Measurements from ENCODE around the gene REEP3.
"Not testable (repeated sequence)": the region's sequence is repeated elsewhere in the genome, so short reads cannot be mapped to it uniquely, and the experiment has no call there.

The REEP3 gene

DNA sequence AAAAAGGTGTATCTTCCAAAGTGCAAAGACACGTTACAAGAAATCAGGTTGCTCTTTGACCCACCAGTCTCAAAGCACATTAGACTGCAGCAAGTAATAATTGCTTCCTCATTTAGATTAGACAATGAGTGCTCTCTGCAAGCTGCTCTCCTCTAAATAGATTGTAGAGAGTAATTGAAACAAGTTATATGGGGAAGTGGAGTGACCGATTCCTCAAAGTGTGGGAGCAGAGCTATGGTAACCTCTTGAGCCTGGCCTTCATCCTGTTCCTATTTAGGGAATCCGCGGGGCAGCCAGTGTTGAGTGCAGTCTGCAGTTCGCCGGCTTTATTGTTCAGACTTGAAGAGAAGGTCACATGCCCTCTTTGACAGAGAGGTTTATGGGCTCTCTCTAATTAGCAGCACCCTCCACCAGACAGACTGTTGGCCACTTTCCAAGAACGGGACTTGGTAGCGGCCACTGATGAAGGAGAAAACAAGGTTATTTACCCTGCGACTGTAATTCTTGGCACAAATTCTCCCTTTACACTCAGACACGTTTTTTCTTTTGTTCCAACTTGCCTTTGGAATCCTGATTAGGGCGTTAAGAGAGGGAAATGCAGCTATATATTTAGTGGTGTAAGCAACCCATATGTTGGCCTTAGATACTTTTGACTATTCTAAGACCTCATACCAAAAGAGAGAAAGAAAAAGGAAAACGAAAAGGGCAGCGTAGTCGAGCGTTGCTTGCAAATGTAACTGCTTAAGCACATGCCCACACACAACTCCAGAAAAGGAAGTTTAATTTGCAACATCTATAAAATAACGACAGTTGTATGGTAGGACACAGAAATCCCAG, 107.5 kb downstream of the REEP3 start:
- no peak for DNase-seq (ENCODE audit: low read depth in 1 of 2, low spot score in 1 of 2)

DNA sequence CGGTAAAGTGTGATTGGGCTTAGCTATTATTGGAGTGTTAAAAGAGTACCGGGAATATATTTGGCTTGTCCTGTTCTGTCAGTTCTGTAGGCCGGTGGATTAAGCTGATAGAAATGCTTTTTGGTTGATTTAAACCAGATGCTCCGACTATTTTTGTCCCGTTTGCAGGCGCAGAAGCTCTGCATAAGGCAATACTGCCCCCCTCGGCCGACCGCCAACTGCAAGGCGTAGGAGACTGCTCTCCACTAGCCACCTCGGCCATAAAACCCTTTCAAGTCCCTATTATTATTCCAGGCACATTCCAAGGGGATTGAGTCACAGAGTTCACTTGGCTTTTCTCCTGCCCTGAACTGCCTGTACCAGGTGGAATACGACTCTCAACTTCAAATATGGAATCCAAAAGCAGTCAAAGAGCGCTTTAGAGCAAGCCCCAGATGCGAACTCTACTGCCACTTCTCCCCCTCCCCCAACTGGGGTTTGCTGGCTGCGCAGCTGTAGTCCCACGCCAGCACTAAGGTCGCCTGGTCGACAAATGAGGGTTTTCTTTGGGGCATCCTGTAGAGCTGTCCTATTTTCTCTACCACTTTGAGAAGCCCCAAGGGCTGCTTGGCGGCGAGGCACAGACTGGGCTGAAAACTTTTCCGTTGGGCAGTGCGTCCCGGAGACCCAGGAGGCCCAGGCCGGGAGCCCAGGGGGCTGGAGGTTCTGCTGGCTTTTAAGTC, 108.3 kb downstream of the REEP3 start:
- DNase-seq (ENCODE audit: low read depth in 1 of 2, low spot score in 1 of 2), result peak; percentile 60

DNA sequence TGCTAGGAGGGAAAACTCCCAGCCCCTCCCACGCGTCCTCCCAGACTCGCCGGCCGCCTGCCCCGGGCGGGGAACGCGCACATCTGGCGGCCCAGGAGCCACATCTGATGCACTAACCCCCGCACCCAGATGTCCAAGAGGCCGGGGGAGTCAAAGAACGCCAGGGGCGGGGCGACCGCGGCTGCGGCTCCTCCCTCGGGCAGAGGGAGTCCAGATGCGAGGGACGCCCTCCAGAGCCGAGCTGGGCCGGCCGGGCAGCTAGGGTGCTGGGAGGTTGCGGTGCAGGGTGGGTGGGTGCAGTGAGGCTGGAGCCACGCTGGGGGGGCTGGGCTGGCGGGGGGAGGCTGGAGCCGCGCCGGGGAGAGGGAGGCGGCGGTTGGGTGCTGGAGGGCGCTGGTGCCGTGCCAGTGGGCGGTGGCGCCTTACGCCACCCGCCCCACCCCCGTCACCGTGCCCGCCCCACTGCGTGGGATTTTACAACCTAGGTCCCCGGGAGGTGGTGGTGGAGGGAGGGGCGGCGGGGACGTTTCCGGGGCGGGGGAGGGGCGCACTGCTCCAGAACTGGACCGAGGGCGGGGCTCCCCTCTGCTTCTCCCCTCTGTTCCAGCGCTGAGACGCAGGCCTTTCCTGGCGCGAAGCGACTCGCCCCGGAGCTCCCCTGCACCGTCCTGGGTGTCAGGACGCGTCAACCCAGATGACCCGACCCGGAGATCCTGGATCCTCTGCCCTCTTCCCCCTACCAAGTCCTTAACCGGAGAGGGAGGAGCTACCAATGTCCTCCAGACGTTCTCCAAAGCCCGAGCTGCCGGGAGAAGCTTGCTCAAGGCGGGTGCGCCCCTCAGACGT, 109.1 kb downstream of the REEP3 start:
- peak; percentile 41 to 59 for DNase-seq (ENCODE audit: low read depth in 1 of 2, low spot score in 1 of 2)

DNA sequence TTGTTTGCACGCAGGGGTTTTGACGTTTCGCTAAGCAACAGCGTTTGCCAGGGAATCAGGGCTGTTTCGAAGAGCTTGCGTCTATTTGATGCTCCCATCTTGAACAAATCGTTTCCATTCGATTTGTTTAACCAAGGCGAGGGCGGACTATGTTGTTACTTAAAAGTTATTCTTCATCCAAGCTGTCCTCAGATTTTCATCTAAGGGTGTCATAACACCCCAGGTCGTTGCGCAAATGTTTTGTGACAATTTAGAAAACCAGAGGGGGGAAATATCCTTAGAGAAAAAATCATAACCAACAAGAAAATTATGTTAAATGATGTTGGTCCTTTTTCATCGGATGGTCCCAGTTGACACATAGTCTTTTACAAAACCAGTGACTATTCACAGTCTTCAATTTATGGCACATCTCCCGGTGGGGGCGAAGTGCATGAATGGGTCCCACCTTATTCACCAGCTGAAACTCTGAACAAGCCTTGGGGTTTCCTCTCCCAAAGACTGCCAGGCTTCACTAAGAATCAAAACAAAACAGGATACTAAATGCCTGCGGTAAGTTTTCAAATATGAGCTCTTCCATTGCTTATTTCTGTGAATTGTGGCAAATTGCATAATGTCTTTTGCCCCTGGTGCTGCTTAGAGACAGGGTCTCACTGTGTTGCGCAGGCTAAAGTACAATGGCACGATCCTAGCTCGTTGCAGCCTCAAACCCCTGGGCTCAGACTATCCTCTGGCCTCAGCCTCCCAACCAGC, 109.9 kb downstream of the REEP3 start:
- no peak for DNase-seq (ENCODE audit: low read depth in 1 of 2, low spot score in 1 of 2)

DNA sequence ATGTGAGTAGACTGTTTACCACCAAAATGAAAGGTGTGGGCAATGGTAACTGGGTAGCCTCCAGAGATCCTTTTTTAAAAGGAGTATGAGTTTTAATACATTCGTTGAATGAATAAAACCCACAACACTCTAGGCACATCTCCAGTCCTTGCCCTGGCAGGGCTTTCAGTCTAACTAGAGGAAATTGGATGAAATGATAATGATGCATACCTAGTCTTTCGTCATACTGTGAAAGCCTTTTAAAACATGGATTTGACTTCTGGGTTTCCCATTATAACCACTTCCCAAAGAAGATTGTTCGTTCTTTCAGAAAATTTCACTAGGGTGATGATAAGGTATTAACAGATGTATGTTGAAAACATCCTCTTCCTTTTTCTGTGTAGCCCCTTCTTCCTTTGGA, 110.8 kb downstream of the REEP3 start:
- no peak for DNase-seq (ENCODE audit: low read depth in 1 of 2, low spot score in 1 of 2)

DNA sequence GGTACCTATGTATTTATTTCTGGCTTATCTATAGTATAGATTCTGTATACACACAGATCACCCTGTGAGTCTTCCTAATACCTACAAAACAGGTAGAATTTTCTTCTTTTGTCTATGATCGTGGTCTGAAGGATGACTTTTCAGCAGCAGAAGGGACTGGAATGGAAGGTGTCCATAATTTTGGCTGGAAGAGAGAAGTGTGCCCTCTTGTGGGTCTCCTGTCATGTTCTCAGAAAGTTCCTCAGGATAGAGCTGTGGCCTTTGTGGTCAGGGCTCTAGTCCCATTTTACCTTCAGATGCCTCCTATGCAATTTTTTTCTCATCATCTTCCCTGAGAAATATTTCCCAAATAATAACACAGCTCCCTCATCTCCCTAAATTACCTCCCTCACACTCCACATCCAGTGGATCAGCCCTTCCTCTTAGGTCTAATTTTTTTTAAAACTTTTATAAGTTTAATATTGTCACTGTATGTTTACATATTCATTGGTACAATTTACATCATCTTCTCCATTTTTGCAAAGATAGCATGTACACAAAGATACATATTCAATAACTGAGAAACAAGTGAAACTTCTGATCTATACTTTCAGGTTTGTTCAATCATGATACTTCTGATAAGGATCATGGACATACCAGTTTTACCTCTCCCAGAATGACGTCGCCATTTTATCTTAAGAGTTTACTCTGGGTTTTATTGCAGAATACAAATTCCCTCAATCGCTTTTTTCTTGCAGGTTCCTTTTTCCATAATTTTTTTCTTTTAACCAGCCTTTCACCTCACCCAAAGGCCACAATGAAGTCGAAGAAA, 112.7 kb downstream of the REEP3 start:
- no peak for DNase-seq (ENCODE audit: low read depth in 1 of 2, low spot score in 1 of 2)

DNA sequence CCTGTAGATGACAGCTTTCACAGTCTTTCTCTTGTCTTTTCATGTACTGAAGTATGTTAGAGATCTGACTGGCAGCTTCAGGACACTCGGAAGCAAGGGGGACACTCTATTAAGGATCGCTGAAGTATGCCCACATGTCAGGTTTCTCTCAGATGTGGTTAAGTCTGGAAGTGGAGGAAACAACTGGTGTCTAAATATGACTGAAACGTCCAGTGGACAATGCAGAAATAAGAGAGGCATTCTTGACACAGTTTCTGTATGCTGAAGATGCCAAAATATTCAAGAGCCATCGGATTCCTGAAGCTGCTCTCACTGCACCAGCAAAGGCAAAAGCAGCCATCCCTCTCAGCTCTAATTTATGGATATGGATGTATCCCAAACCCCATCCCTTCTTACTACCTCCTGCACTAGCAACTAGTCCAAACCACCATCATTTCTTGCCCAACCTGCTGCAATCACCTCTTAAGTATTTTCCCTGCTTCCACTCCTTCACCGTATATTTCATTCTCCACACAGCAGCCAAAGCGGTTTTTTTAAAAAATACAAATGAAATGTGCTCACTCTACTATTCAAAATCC, 113.4 kb downstream of the REEP3 start:
- DNase-seq (ENCODE audit: low read depth in 1 of 2, low spot score in 1 of 2), result no peak

DNA sequence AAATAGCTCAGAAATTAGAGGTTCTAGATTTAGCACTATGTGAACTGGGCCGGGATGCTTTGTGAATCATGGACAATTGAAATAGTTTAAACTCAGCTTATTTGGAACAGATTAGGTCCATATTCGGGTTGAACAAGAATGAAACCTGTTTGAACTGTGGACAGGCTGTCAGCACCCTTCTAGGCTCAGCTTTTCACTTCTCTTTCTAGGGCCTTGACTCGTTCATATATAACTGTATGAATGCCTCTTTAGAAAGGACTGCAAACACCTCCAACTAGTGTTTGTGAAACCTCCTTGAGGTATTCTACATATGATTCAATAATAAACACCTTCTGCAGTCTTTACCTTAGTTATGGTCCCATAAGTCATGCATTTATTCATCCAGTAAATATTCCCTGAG, 115.6 kb downstream of the REEP3 start:
- DNase-seq (ENCODE audit: low read depth in 1 of 2, low spot score in 1 of 2), result no peak

DNA sequence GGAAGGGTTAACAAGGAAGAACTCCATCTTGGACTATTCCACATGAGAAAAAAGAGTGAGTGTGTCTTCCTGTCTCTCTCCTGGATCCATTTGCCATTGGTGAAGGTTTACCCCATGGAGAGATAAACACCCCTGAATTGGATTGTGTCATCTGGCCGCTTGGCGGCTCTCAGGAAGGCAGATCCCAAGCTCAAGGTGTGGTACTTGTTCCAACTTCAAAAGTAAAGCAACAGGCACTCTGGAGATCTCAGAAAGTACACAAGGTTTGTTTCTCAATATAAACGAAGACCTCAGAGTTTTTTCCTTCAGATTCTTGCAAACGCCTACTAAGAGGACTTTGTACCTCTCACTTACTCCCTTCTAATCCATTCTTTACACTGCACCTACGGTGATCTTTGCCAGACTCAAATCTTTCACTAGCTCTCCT, 116.7 kb downstream of the REEP3 start:
- DNase-seq (ENCODE audit: low read depth in 1 of 2, low spot score in 1 of 2), result no peak

DNA sequence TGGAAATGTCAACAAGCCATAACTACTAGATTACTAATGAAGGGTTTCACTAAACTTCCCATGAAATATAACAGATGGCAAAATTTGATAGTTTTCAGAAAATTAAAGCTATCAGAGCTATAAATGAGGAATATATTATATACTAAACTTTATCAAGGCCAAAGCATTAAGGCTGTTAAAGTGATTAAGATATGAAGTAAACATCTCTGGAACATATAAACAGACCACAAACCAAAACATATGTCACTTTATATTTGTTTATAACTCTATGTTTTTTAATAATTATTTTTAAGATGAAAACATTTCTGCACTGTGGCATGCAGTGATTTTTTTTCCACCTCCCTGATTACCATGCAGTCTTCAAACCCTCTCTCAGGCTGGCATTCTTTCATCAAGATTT, 120.2 kb downstream of the REEP3 start:
- no peak for DNase-seq (ENCODE audit: low read depth in 1 of 2, low spot score in 1 of 2)

DNA sequence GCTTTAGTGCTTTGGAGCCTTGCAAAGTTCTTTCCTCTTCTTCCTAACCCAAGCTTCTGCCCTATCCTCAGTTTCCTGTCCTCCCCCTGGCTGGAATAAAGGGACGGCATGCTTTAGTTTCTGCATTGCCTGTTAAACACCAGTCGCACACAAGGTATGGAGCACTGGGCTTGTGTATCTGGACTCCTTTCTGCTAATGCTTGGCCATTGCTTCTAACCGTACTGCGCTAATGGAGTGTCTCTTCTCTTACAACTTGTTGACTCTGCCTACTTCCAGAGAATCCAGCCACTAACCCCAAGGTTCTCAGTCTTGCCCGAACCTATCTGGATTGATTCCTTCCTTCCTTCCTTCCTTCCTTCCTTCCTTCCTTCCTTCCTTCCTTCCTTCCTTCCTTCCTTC, 120.6 kb downstream of the REEP3 start:
- no peak for DNase-seq (ENCODE audit: low read depth in 1 of 2, low spot score in 1 of 2)

DNA sequence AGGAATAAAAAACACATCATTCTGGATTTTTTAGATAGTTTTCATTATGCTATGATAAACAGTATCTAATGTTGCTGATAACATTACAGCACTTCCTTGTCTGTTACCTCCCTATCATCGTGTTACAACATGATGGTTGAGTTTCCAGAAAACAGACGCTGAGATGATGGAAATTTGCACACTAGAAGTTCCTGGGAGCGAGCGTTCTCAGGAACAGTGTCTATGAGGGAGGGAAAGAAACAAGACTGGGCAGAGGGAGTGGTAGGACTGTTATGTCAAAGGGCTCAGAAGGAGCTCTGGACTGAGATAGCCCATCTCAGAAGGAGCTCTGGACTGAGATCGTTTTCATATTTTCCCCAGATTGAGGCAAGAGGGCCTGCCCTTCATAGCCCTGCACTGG, 121.6 kb downstream of the REEP3 start:
- DNase-seq (ENCODE audit: low read depth in 1 of 2, low spot score in 1 of 2), result no peak

DNA sequence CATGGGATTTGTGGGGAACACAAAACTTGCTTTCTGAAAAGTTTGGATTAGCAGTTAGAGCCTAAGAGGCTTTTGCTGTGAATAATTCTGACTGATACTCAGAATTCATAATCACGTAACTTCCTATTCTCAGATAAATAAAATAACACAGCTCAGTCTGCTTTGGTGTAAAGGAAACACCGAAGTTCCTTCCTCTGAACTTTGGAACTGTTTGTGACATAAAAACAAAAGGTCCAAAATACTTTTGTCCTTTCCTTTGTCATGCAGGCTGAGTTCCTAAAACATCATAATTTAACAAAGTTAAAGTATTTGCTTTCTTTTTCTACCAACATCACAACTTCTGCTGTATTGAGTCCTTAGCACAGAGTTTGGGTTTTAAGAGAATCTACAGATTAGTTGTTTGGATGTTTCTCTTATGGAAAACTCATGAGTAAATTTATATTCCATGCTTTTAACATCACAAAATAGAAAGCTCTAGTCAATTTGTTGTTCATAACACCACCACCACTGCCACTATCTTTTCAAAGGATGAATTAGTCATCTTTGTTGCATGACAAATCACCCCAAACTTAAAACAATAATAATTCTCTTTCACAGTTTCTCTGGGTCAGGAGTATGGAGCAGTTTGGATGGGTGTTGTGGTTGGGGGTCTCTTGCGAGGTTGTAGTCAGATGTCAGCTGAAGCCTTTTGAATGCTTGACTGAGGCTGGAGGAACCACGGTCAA, 123.4 kb downstream of the REEP3 start:
- DNase-seq (ENCODE audit: low read depth in 1 of 2, low spot score in 1 of 2), result no peak

DNA sequence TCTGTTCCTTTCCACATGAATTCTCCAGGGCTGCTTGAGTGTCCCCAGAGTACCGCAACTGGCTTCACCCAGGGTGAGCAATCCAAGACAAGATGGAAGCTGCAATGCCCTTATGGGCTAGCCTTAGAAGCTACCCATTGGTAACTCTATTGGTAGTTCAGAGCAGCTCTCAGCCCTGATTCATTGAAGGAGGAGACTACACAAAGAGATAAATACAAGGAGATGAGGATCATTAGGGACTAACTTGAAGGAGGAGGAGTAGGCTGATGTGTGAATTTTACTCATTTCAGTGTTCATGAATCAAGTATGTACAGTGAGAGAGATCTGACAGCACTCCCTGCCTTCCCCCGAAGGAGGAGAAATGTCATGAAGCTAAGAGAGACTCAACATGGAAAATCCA, 124.0 kb downstream of the REEP3 start:
- DNase-seq (ENCODE audit: low read depth in 1 of 2, low spot score in 1 of 2), result no peak

DNA sequence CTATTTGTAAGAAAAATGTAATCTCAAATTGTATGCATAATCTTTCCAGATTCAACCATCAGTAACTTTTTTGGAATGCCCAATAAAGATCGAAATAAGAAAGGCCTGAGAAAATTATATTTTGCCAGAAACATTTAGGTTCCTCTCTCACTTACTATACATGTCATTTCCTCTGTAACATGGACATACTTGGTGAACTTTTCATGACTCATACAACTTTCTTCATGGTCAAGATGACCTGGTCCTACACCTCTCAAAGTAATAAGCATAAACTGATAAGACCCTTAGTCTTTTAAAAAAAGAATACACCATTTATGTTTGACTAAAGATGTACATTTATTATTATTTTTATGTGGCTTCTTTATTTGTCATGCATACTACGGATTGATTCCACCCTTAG, 125.3 kb downstream of the REEP3 start:
- no peak for DNase-seq (ENCODE audit: low read depth in 1 of 2, low spot score in 1 of 2)

DNA sequence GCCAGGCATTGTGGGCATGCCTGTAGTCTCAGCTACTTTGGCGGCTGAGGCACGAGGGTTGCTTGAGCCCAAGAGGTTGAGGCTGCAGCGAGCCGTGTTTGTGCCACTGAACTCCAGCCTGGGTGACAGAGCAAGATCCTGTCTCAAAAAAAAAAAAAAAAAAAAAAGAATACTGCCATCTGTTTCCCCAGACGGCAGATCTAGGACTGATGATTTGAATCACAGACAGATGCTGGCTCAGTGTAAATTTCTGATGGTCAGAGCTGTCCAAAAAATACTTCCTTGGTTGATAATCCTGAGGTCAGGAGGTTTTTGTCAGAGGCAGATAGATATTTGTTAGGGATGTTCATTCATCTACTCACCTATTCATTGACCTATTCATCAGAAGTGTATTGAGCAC, 130.7 kb downstream of the REEP3 start:
- DNase-seq (ENCODE audit: low read depth in 1 of 2, low spot score in 1 of 2), result no peak

DNA sequence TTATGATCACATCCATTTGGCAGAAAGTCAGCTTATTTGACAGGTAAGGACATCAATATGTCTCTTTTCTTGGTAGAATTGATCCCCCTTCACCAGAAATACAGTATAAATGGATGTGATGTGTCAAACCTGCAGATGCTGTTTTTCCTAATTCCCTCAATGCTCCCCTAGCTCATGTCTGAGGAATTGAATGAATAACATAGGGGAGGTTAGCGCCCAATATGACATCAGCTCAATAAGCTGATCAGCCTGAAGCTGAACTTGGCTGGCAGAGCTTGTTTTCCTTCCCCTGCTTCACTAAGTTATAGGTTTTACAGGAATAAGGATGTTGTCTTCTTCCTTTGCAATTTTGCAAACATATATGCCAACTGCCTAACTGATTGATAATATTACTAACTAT, 132.5 kb downstream of the REEP3 start:
- no peak for DNase-seq (ENCODE audit: low read depth in 1 of 2, low spot score in 1 of 2)

DNA sequence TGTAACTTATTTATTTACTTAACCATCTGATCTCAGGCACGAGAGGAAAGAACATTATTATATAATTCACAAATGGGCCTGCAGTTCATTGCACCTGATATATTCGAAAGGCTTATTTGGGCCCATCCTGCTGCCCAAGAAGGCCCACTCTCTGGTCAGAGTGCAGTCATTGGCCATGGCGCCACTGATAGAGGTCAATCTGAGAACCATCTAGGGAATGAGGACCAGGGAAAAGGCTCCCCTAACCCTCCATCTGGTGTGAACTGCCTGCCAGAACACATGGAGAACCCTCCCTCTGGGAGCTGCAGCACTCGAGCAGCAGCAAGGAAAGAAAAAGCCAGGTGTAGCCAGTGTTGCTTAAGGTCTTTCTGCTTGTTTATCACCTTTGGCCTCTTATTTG, 136.6 kb downstream of the REEP3 start:
- DNase-seq (ENCODE audit: low read depth in 1 of 2, low spot score in 1 of 2), result no peak

DNA sequence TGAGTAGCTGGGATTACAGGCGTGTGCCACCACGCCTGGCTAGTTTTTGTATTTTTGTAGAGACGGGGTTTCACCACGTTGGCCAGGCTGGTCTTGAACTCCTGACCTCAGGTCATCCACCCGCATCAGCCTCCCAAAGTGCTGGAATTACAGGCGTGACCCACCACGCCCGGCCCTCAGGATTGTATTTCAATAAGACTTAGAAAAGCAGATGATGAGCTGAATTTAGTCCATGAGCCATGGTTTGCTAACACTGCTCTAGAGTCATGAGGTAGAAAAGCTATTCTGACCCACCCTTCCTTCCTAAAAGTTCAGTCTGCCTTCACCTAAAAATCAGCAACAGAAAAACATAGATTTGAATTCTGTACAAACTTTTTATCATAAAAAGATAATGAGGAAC, 139.7 kb downstream of the REEP3 start:
- DNase-seq (ENCODE audit: low read depth in 1 of 2, low spot score in 1 of 2), result not testable (repeated sequence)

All from activated T-helper 1 cell treated with anti-CD3 and anti-CD28 coated beads, Interleukin-2, amount 50 U/mL, for 16 hours (primary cell).